H1 (cell line): Measurements from ENCODE around the gene GAP43. TPM values are rescaled to one million over a fixed set of nuclear protein-coding genes. Genes with fewer than 3 reads are reported as not detected.

Source experiments
- CTCF ChIA-PET: fragments of 300-600 bp; sonication (Branson Sonifier 250); formaldehyde crosslinking; loops from one replicate; lab custom pipeline; 2021; ENCODE audit not compliant: partially characterized antibody; lab: Charles Lee
- POLR2A ChIA-PET: fragments of 300-600 bp; sonication (Branson Sonifier 250); formaldehyde crosslinking; loops from one replicate; lab custom pipeline; 2021; ENCODE audit warnings: inconsistent platforms; ENCODE audit not compliant: partially characterized antibody; lab: Charles Lee
- DNase-seq, 2 experiments: peaks; one replicate each; pipeline versions ENCODE4 v3.0.0 to v3.0.0-alpha.2; 2010 to 2022; ENCODE audit warnings: low spot score in 2 of 2, low read depth in 1 of 2, mixed read lengths in 1 of 2
- FAIRE-seq: peaks from 2 replicates; lab custom pipeline; 2011; peaks lifted over from hg19 to GRCh38; lab: Jason Lieb, UNC
- H2AFZ ChIP-seq: 2 replicates; pipeline ENCODE4 v1.8.1; 2012; ENCODE audit warnings: low read length, inconsistent platforms
- H2AK5ac ChIP-seq: 2 replicates; pipeline ENCODE4 v1.6.1; 2013; ENCODE audit warnings: low read depth, low read length
- H2BK120ac ChIP-seq: replicated peaks from 2 replicates; pipeline ENCODE3; 2013; ENCODE audit warnings: low read depth, low read length, inconsistent platforms
- H2BK12ac ChIP-seq: 2 replicates; pipeline ENCODE4 v1.6.1; 2013; ENCODE audit warnings: low read depth, low read length
- H2BK15ac ChIP-seq: 2 replicates; pipeline ENCODE4 v1.6.1; 2013; ENCODE audit warnings: low read length
- H2BK20ac ChIP-seq: 2 replicates; pipeline ENCODE4 v1.6.1; 2013; ENCODE audit warnings: low read length
- H2BK5ac ChIP-seq: 2 replicates; pipeline ENCODE4 v1.6.1; 2013; ENCODE audit warnings: low read depth, low read length
- H3K14ac ChIP-seq: 2 replicates; pipeline ENCODE4 v1.6.1; 2013; ENCODE audit warnings: inconsistent platforms; ENCODE audit not compliant: insufficient read length
- H3K18ac ChIP-seq: 2 replicates; pipeline ENCODE4 v1.6.1; 2013; ENCODE audit warnings: low read length; ENCODE audit errors: extremely low read depth
- H3K23ac ChIP-seq: 2 replicates; pipeline ENCODE4 v1.6.1; 2013; ENCODE audit warnings: inconsistent platforms; ENCODE audit not compliant: insufficient read length
- H3K23me2 ChIP-seq: 2 replicates; pipeline ENCODE4 v1.6.1; 2013; ENCODE audit warnings: low read depth, low read length
- H3K27ac ChIP-seq: 2 replicates; pipeline ENCODE4 v1.6.1; 2011; ENCODE audit warnings: low read depth, low read length, inconsistent platforms
- H3K27me3 ChIP-seq, 4 experiments: replicated peaks in 1 of 4; 1 replicate in 1 of 4; 2 replicates in 3 of 4; pipeline versions ENCODE4 v1.6.1 to v1.8.1; 2011 to 2013; ENCODE audit warnings: low read length in 3 of 4, mild to moderate bottlenecking in 3 of 4, inconsistent platforms in 2 of 4, mixed read lengths in 2 of 4, moderate library complexity in 1 of 4; ENCODE audit not compliant: control insufficient read depth in 3 of 4, insufficient read depth in 3 of 4; ENCODE audit errors: extremely low read depth in 1 of 4
- H3K36me3 ChIP-seq, 4 experiments: 2 replicates each; pipeline versions ENCODE4 v1.6.1 to v1.8.1; 2011 to 2013; ENCODE audit warnings: mild to moderate bottlenecking in 4 of 4, low read length in 3 of 4, moderate library complexity in 2 of 4, control low read depth in 1 of 4, inconsistent platforms in 1 of 4; ENCODE audit not compliant: insufficient read depth in 4 of 4, control insufficient read depth in 2 of 4
- H3K4ac ChIP-seq: replicated peaks from 2 replicates; pipeline ENCODE3; 2013; ENCODE audit warnings: low read length, low read depth, mixed read lengths, inconsistent platforms; ENCODE audit not compliant: insufficient read length
- H3K4me1 ChIP-seq, 4 experiments: replicated peaks in 1 of 4; 1 replicate in 1 of 4; 2 replicates in 3 of 4; pipeline versions ENCODE4 v1.6.1 to v1.8.1; 2011 to 2013; ENCODE audit warnings: low read length in 3 of 4, inconsistent platforms in 2 of 4, mixed read lengths in 1 of 4; ENCODE audit not compliant: insufficient read depth in 4 of 4, control insufficient read depth in 3 of 4
- H3K4me2 ChIP-seq, 2 experiments: 2 replicates each; pipeline versions ENCODE4 v1.6.1 to v1.8.1; 2011 to 2013; ENCODE audit warnings: low read depth in 2 of 2, low read length in 2 of 2, control low read depth in 1 of 2, inconsistent platforms in 1 of 2, mild to moderate bottlenecking in 1 of 2; ENCODE audit not compliant: insufficient read depth in 1 of 2
- H3K4me3 ChIP-seq, 4 experiments: fragments of 200-600, 300-600 bp in 1 of 4; sonication (generic), shearing (Covaris generic), sonication (Bioruptor Twin) in 1 of 4; 2 replicates each; pipeline versions ENCODE4 v1.5.1 to v1.8.1; 2011 to 2016; ENCODE audit warnings: low read length in 4 of 4, low read depth in 3 of 4, control low read depth in 2 of 4, inconsistent platforms in 2 of 4, mild to moderate bottlenecking in 2 of 4, mixed read lengths in 1 of 4, moderate library complexity in 1 of 4; ENCODE audit not compliant: insufficient read depth in 2 of 4; ENCODE audit errors: extremely low read depth in 1 of 4
- H3K56ac ChIP-seq: replicated peaks from 2 replicates; pipeline ENCODE3; 2013; ENCODE audit warnings: low read depth, mild to moderate bottlenecking, mixed read lengths, low read length, inconsistent platforms; ENCODE audit not compliant: insufficient read length
- H3K79me1 ChIP-seq: 2 replicates; pipeline ENCODE4 v1.6.1; 2013; ENCODE audit warnings: low read depth, low read length, control low read depth
- H3K79me2 ChIP-seq, 2 experiments: 2 replicates each; pipeline versions ENCODE4 v1.6.1 to v1.8.1; 2012 to 2013; ENCODE audit warnings: low read length in 2 of 2, mild to moderate bottlenecking in 2 of 2, inconsistent platforms in 1 of 2; ENCODE audit not compliant: insufficient read depth in 2 of 2, control insufficient read depth in 1 of 2
- H3K9ac ChIP-seq, 4 experiments: replicated peaks in 1 of 4; 1 replicate in 1 of 4; 2 replicates in 3 of 4; pipeline versions ENCODE4 v1.6.1 to v1.8.1; 2011 to 2013; ENCODE audit warnings: low read depth in 3 of 4, low read length in 3 of 4, control low read depth in 2 of 4, mild to moderate bottlenecking in 2 of 4, moderate library complexity in 2 of 4, inconsistent platforms in 1 of 4; ENCODE audit errors: extremely low read depth in 1 of 4
- H3K9me3 ChIP-seq, 2 experiments: 2 replicates each; pipeline versions ENCODE4 v1.6.1 to v1.8.1; 2012 to 2013; ENCODE audit warnings: mild to moderate bottlenecking in 2 of 2, moderate library complexity in 2 of 2, control low read depth in 1 of 2, inconsistent platforms in 1 of 2, low read depth in 1 of 2, low read length in 1 of 2, mixed read lengths in 1 of 2; ENCODE audit not compliant: insufficient read depth in 2 of 2
- H4K20me1 ChIP-seq, 2 experiments: replicated peaks in 1 of 2; 2 replicates each; pipeline versions ENCODE3 to v1.8.1; 2011 to 2013; ENCODE audit warnings: inconsistent platforms in 2 of 2, low read length in 2 of 2, mild to moderate bottlenecking in 1 of 2; ENCODE audit not compliant: insufficient read depth in 2 of 2, control insufficient read depth in 1 of 2
- H4K5ac ChIP-seq: 2 replicates; pipeline ENCODE4 v1.6.1; 2013; ENCODE audit warnings: low read length, low read depth, mixed read lengths, inconsistent platforms; ENCODE audit not compliant: insufficient read length
- H4K8ac ChIP-seq: 2 replicates; pipeline ENCODE4 v1.8.0; 2013; ENCODE audit warnings: mild to moderate bottlenecking, moderate library complexity, low read length, inconsistent platforms; ENCODE audit not compliant: insufficient read depth; ENCODE audit errors: extremely low read depth
- H4K91ac ChIP-seq: replicated peaks from 2 replicates; pipeline ENCODE3; 2013; ENCODE audit warnings: low read length, mixed read lengths, inconsistent platforms; ENCODE audit not compliant: insufficient read length
- CEBPB ChIP-seq: IDR thresholded peaks from 2 replicates; pipeline ENCODE4 v1.6.1; 2012; ENCODE audit warnings: low read depth, low read length
- CHD2 ChIP-seq: IDR thresholded peaks from 2 replicates; pipeline ENCODE4 v1.6.1; 2012; ENCODE audit warnings: low read length, improper control_type of control experiment
- EP300 ChIP-seq, 2 experiments: IDR thresholded peaks; 1 replicate in 1 of 2; 2 replicates in 1 of 2; pipeline ENCODE4 v1.6.1; 2011 to 2012; ENCODE audit warnings: low read depth in 2 of 2, low read length in 2 of 2, mild to moderate bottlenecking in 2 of 2, borderline replicate concordance in 1 of 2, inconsistent platforms in 1 of 2, moderate library complexity in 1 of 2
- KDM1A ChIP-seq: fragments of 200-600, 300-600 bp; sonication (generic); IDR thresholded peaks from 2 replicates; pipeline ENCODE4 v1.7.1; 2016; ENCODE audit warnings: mild to moderate bottlenecking, low read length, borderline replicate concordance
- KDM5A ChIP-seq: fragments of 200-600 bp; IDR thresholded peaks from 2 replicates; pipeline ENCODE4 v1.7.1; 2012; ENCODE audit warnings: mild to moderate bottlenecking, low read length, inconsistent platforms, mixed read lengths
- MAFK ChIP-seq: IDR thresholded peaks from 2 replicates; pipeline ENCODE4 v1.6.1; 2012; ENCODE audit warnings: low read depth, mild to moderate bottlenecking, improper control_type of control experiment, low read length
- POLR2A ChIP-seq, 2 experiments: IDR thresholded peaks; 1 replicate in 1 of 2; 2 replicates in 1 of 2; pipeline ENCODE4 v1.6.1; 2011; ENCODE audit warnings: low read depth in 2 of 2, low read length in 2 of 2, mild to moderate bottlenecking in 2 of 2; ENCODE audit errors: control extremely low read depth in 1 of 2
- POLR2AphosphoS5 ChIP-seq: IDR thresholded peaks from 2 replicates; pipeline ENCODE4 v1.6.1; 2011; ENCODE audit warnings: low read depth, low read length
- POU5F1 ChIP-seq: IDR thresholded peaks from 2 replicates; pipeline ENCODE4 v1.6.1; 2011; ENCODE audit warnings: low read depth, mild to moderate bottlenecking, low read length, moderate library complexity
- SIRT6 ChIP-seq: IDR thresholded peaks from one replicate; pipeline ENCODE4 v1.7.1; 2012; ENCODE audit warnings: low read length, inconsistent platforms
- SIX5 ChIP-seq: IDR thresholded peaks from 2 replicates; pipeline ENCODE4 v1.6.1; 2011; ENCODE audit warnings: mild to moderate bottlenecking, low read depth, low read length
- SP2 ChIP-seq: IDR thresholded peaks from 2 replicates; pipeline ENCODE4 v1.6.1; 2012; ENCODE audit warnings: mild to moderate bottlenecking, low read length, inconsistent platforms
- TCF12 ChIP-seq: IDR thresholded peaks from 2 replicates; pipeline ENCODE4 v1.6.1; 2011; ENCODE audit warnings: low read depth, mild to moderate bottlenecking, low read length
- WGBS, 2 experiments: shearing (Covaris generic) in 1 of 2; methylation state at CpG; one replicate each; pipeline versions ENCODE4 v1.1.6 to v1.1.7; 2013 to 2015; ENCODE audit warnings: low lambda C conversion rate in 2 of 2, mixed read lengths in 2 of 2, inconsistent platforms in 1 of 2, low coverage in 1 of 2, missing lambda C conversion rate in 1 of 2; ENCODE audit not compliant: insufficient replicate concordance in 2 of 2, insufficient coverage in 1 of 2, insufficient read length in 1 of 2; ENCODE audit errors: extremely low coverage in 1 of 2, missing lambda C conversion rate in 1 of 2; 5-methylcytosine and 5-hydroxymethylcytosine counted together
- polyA plus RNA-seq, 7 experiments: library from polyadenylated mRNA; depleted of rRNA in 3 of 7; stranded (reverse) in 5 of 7; unstranded in 2 of 7; fragments of >200 nt in 5 of 7; fragments of 200-250 nt in 2 of 7; gene quantifications; 1 replicate in 5 of 7; 2 replicates in 1 of 7; 4 replicates in 1 of 7; pipeline versions ENCODE4 v1.2.1 to v1.2.3, GENCODE V29; 2011 to 2013; ENCODE audit warnings: missing spikeins in 2 of 7, mixed read lengths in 2 of 7
- total RNA-seq: library from RNA; stranded (reverse); fragmentation: NEBNext Ultra II Directional; extraction: Animal tissue kit (Norgen Biotek cat#: 25700); gene quantifications from 2 replicates; pipeline ENCODE4 v1.2.1, GENCODE V29; 2021

The GAP43 gene
- total and polyA plus RNA-seq, 2 of the 8 experiments (the other 6 are each of a cell fraction or from before 2014, with no cell fraction given), result 11.2 to 21.9 TPM

GRCh38 chr3:115611630-115612029, 11.7 kb upstream of the GAP43 start:
- H3K4me2 ChIP-seq, result no peak overlapping the region
- no peak overlapping the region for H4K8ac ChIP-seq
- no peak for TF ChIP-seq EP300 (IDR thresholded peaks at IDR 0.05; ENCODE audit: borderline replicate concordance in 1 of 2, low read depth in 2 of 2, low read length in 2 of 2)
- no peak for TF ChIP-seq SIRT6
- no peak for TF ChIP-seq POLR2A (IDR thresholded peaks at IDR 0.05; ENCODE audit: control extremely low read depth in 1 of 2, low read depth in 2 of 2, low read length in 2 of 2)
- no peak for TF ChIP-seq CEBPB
- TF ChIP-seq CHD2, result no peak
- TF ChIP-seq SIX5, result no peak
- no peak for TF ChIP-seq MAFK
- no peak for TF ChIP-seq SP2
- TF ChIP-seq POU5F1, result no peak
- no peak for TF ChIP-seq KDM5A
- no peak for TF ChIP-seq TCF12
- TF ChIP-seq POLR2AphosphoS5, result no peak
- no peak for TF ChIP-seq KDM1A
- no peak overlapping the region for H3K18ac ChIP-seq
- H3K27ac ChIP-seq, result no peak overlapping the region
- FAIRE-seq (no peak), DNase-seq (no peak)
- H2AK5ac ChIP-seq, result no peak overlapping the region
- H3K4me3 ChIP-seq, result no peak overlapping the region
- H2BK20ac ChIP-seq, result no peak overlapping the region
- ChIA-PET CTCF (interaction anchor here (0.6 to 1.2 kb wide), 2 partner anchors 9 to 392 kb away, joined by 3 read pairs; no protein-coding TSS in a partner anchor), POLR2A (no interaction called here)
- no peak overlapping the region for H4K91ac ChIP-seq
- no peaks in the 10 kb centered on the region for H3K79me2 ChIP-seq
- no peak overlapping the region for H3K56ac ChIP-seq
- H2BK12ac ChIP-seq, result no peak overlapping the region
- H3K9ac ChIP-seq, result no peak overlapping the region
- H4K5ac ChIP-seq, result no peak overlapping the region
- H2AFZ ChIP-seq, result no peak overlapping the region
- H3K27me3 ChIP-seq, result no peaks in the 10 kb centered on the region
- H3K4me1 ChIP-seq, result peaks cover 2 to 8% (median 7%) of the 10 kb centered on the region in 4 experiments; a peak in 4 of 7 replicates
- H3K4ac ChIP-seq, result no peak overlapping the region
- 92% methylated on average over 3 of the region's 3 CpGs; no CpG with 5 or more reads in 1 of the 2 experiments for WGBS, 2 experiments
- no peak overlapping the region for H2BK5ac ChIP-seq
- H2BK15ac ChIP-seq, result no peak overlapping the region
- no peak overlapping the region for H3K23ac ChIP-seq
- H3K79me1 ChIP-seq, result no peaks in the 10 kb centered on the region
- H3K36me3 ChIP-seq, result no peaks in the 10 kb centered on the region
- H4K20me1 ChIP-seq, result no peaks in the 10 kb centered on the region
- H2BK120ac ChIP-seq, result no peak overlapping the region
- no peaks in the 10 kb centered on the region for H3K9me3 ChIP-seq
- no peak overlapping the region for H3K14ac ChIP-seq
- no peaks in the 10 kb centered on the region for H3K23me2 ChIP-seq
